HG03571 (cell line): Measurements from ENCODE around the gene MAML3.
A peak's percentile ranks its signal among the peaks of the same experiment; 100 is the strongest.

Source experiments
- ATAC-seq: cut with Tn5 transposase; IDR thresholded peaks from one replicate; pipeline ENCODE4 v1.9.1; 2021; ENCODE audit not compliant: unreplicated experiment

Gene MAML3

DNA sequence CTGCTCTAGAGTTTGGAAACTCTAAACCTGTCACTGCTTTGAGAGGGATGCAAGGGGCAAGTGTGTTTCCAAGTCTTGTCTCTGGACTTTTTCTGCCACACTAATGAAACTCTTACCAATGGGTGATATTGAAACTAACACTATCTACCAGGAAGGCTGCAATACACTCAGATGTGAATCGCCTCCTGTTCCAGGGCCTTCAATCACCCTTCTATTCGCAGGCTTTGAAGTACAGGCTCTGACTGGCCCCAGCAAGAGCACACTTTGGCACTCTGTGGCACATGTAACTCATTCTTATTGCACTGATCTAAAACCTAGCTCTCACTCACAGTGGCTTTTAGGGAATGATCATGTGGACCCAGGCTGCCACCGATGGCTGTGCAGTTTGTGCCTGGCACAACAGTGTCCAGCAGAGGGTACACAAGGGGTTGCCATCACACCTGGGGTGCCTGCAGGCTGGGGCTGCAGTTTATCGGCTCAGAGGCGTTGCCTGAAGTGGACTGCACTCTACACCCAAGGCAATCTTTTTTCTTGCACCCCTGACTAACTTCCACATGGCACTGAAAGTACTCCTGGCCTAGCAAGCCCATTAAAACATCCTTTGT, 277.5 kb downstream of the MAML3 start:
- ATAC-seq, result no peak

DNA sequence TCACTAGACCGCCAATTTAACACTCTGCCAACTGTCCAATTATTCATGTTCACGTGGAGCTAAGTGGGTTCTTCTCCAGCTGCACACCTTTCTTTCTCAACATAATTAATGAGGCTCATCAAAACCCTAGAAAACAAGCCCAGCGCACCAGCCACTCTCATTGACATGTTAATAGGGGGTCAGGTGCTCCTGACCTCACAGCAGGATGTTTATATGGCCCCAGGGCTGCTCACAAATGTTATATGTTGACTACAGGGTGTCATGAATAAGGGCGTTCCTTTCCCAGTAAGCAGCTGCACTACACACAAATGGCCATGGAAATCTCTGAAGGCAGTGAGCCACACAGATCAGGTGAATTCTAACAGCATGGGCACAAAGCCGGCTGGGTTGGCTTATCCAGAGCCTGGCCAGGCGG, 278.6 kb downstream of the MAML3 start:
- ATAC-seq, result no peak

DNA sequence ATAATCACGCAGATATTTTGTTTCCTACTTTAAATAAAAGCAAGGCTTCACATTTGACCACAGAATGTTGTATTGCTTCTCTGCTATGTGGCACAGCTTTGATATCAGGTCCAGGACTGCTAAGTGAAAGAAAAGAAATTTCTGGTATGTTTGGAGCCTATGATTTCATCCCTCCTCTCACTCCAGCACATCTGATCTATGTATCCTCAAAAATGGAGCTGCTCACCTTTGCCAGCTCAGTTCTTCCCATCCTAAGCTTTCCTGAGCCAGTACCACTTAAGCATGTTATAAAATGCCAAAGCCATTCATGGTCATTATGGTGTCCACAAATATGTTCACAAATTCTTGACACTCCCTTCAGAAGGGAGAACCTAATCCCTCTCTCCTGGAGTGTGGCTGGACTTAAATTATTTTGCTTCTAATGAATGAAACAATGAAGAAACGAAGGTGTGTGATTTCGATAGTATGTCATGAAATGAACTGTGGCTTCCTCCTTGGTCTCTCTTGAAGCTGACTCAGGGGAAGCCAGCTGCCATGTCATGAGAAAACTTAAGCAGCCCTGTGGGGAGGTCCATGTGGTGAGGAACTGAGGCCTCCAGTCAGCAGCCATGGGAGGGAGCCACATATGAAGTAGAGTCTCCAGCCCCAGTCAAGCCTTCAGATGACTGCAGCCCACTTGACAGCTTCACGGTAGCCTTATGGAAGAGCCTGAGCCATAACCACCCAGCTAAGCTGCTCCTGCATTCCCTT, 280.7 kb downstream of the MAML3 start:
- ATAC-seq, result no peak

DNA sequence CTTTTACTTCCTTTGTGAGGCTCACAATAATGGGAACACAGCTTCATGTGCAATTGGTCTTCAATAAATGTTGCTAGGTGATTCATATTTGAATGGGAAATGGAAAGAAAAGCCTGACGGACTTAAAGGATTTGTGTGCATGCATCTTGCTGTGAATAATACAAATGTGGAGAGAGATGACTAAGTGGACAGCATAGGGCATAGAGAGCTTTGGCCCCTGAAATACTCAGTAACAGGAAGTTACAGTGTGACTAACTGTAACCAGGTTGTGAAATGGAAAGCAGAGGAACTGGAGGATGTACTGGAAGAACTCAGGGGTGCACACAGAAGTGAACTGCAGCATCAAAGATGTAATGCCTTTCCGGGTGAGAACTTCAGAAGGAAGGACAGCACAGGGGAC, 281.7 kb downstream of the MAML3 start:
- ATAC-seq, result no peak

DNA sequence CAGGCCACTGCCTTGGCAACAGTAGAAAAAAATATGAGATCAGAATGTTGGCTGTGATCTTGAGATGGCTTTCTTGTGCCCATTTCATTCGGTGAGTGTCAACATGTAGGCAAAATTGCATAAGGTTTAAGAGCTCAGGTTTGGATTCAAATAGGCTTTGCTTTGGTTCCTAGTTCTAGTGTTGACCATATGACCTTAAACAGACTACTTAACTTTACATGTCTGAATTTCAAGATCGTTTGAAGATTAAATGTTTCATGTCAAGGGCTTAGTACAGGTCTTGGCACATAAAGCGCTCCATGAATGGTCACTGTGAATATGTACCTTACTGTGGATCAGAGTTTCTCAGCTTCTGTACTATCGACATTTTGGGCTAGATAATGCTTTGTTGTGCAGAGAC, 284.2 kb downstream of the MAML3 start:
- no peak for ATAC-seq

DNA sequence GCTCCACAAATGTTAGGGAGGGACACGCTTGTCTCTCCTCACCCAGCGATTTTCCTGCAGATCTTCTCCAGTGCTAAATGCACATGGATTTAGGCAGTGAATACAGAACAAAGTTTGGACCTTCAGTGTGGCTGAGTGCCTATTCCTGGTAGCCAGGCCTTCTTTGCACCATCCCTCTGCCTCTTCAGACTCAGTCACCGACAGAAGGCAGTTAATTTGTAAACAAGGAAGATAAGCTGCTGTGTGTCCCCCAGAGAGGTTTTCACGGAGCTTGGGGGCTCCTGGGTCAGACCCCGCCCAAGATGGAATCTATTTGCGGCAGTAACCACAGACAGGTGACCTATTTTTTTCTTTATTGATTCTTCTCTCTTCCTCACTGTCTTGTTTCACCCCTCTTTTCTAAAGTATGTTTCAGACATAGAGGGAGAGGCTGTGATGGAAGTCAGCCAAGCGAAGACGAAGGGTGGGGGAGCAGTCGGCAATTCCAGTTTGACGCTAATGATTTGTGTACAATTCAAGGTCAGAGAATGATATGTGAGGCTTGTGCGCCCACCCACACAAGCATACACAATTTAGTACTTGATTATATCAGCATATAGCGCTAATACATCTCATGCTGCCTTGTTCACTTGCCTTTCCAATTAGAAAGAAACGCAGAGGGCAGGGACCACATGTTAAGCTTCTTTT, 287.6 kb downstream of the MAML3 start:
- no peak for ATAC-seq

DNA sequence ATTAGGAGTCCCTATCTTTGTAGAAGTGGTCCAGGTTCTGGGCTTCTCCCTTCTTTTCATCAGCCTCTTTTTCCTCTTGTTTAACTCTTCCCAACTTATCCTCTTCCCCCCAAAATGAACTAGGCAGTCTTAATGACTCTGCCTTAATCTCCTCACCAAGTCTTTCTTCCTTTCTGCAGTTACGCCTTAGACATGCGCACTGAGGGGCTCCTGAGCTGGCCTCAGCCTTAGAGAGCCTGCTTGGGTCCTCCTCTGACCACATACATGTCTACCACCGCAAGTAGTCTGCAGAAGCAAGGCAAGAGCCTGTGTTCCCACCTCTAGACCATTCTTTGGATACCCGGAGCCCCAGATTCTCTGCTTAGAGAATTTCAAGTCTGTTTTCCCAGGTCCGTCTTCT, 288.4 kb downstream of the MAML3 start:
- no peak for ATAC-seq

DNA sequence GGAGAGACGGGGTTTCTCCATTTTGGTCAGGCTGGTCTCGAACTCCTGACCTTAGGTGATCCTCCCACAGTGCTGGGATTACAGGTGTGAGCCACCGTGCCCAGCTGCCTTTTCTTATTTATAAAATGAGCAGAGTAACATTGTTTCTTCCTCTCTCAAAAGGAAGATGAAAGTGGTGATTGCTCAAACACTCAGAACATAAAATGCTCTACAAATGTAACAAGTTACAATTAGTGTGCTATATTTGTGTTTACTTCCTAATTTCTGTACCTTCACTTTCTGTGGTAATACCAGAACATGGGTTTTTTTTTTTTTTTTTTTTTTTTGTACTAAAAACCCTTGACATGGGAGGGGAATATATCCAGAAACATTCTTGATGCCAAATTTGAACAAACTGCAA, 290.5 kb downstream of the MAML3 start:
- no peak for ATAC-seq

DNA sequence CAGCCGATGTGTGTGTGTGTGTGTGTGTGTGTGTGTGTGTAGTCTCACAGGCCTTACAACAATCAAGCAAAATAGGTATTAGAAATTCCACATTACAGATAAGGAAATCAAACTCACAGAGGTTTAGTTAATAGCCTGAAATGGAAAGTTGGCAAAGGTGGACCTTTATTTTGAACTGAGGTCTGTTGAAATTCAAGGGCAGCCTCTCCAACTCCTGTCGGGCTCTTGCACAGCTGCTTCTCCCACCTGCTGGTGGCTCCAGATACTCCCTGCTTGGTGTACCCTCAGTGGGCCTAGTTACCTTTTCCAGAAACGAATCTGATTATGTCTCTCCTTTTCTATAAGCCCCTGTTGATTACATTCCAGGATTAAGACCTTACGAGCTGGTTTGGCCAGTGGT, 292.5 kb downstream of the MAML3 start:
- ATAC-seq, result no peak

DNA sequence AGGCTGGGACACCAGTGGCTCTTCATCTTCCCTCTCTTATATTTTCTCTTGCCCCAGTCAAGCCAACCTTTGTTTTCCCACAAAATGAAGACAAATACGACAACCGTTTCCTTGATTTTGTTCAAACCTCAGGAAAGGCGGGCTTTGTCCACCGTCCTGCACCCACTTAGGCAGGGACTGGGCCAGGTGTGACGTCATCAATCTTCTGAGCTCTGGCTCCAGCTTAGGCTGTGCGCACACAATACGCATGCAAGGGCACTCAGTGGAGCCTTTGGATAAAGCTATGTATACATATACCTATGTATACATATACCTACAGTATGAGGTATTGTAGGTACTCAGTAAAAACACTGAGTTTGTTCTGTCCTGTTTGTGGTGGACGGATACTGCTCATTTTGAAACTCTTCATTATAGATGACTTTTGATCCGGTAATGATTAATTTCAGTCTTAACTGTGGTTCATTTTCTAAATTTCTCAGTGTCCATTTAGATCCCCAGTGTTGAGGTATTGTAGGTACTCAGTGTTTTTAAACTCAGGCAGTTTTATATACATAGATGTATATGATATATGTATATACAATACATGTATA, 293.5 kb downstream of the MAML3 start:
- ATAC-seq, result no peak

DNA sequence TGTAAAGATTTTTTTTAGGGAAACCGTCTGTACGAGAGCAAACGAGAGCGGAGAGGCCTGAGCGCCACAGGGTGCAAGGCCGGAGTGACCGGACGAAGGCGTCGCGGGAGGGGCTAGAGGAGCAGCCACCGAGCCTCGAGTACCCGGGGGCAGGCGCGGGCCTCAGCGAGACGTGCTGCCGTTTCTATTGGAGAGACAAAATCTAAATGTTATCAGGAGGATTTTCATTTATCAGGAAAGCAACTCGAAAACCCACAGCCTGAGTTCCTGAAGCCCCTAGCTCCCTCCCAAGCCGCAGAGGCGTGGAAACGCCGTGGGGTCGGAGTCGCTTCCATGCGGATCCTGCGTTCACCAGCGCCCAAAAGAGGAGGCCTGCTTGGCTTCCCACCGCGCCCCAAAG, 294.1 kb downstream of the MAML3 start:
- ATAC-seq, result no peak

DNA sequence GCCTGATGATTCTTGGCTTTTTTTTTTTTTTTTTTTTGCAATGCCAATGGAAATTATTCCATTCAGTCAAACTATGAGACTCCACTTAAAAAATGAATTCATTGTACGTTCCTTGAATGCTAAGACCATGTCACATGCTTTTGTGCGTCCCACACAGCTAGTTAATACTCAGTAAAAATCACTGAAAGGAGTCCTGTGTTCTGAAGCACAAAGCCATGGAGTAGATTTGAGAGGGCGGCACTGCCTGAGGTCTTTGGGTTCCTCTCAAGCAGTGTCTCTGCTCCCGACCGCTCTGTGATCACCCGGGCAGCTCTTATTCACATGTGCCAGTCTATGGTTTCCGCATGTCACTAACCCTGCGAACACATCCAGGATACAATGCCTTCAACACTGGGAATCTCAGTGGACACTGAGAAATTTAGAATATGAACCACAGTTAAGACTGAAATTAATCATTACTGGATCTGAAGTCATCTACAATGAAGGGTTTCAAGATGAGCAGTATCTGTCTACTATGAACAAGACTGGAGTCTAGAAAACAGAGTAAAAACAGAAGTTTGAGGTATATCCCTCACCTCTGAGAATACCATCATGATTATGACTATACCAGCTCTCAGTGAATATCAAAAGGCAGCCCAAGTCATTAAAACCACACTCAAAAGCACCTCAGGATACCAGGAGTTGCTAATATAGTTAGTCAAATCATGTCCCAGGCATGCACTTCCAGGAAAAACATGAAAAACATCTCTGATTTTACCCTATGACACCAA, 295.4 kb downstream of the MAML3 start:
- ATAC-seq, result peak; percentile 99

DNA sequence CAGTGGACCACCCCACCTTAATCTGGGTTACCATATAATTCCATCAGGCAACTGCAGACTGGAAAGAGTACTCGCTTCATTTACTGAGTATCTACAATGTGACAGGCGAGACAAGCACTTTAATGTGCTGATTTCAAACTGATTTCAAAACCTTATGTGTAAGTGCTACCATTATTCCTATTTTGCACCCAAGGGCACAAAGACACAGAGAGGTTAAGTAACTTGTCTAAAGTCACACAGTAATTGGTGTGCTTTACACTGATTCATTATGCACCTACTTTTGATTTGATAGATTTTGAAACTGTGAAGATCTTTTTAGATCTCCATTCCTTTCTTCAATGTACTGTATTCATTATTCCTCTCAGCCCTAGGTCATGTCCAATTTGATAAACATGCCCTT, 296.0 kb downstream of the MAML3 start:
- ATAC-seq, result no peak

DNA sequence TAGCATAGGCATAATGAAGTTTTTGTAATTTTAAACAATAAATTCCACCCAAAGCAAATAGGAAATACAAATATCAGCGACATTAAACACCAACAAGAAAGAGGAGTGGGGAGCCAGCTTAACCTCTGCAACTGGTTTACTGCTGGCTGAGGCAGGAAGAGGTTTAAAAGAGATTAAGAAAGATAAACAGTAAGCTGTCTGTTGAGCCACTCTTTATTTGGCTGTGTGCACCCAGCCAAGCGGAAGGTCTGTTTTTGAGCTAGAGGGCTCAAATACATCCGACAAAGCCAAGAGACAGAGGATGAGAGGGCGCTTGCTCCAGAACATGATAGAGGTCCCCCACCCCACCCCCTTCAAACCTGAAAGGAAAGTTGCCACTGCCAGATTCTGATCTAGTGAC, 297.0 kb downstream of the MAML3 start:
- ATAC-seq, result no peak

DNA sequence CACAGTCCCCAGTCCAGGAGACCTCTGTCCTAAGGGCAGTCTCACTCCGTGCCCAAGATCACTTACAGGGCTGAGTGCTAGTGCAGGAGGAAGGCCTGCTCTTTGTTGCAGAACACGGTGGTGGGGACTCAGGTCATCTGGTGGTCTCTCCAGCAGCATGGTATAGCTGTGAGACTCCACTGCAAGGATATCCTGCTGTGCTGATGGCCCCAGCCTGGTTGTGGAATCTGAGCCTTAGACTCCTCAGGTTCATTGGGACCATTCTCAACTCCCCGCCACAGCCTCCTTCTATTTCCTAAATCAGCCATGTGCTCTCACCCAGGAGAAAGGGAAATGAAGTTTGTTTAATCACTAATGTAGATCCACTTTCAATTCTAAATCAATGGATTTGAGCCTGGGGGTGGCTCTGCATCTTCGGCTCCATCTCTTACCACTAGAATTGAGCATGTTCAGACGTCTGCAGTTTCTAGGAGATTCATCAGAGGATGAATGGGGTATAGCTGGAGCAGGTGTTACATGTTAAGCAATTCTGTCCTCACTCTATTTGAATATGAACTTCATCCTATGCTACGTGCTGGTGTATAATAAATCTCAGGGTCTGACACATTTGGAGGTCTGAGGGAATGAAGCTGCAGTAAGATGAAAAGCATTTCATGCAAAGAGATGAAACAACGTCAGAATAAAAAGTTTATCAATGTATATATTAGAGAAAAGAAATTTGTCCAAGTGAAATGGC, 299.1 kb downstream of the MAML3 start:
- ATAC-seq, result no peak

DNA sequence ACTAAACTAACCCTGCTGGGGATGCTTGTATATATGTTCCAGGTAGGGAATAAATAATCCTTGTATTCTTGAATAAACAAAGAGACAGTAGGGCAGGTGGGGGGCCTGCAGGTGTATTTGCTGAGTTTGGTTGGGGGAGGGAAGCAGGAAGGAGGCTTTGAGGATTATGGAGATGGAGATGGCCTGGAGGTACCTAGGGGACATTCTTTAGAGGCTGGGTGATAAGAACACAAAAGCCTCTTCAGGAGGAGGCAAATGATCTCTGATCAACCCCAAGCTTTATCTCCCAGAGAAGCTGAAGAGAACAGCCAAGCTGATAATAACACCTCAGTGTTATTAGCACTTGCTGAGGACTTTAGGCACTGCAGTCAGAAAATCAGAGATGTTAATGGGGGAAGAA, 300.7 kb downstream of the MAML3 start:
- no peak for ATAC-seq

DNA sequence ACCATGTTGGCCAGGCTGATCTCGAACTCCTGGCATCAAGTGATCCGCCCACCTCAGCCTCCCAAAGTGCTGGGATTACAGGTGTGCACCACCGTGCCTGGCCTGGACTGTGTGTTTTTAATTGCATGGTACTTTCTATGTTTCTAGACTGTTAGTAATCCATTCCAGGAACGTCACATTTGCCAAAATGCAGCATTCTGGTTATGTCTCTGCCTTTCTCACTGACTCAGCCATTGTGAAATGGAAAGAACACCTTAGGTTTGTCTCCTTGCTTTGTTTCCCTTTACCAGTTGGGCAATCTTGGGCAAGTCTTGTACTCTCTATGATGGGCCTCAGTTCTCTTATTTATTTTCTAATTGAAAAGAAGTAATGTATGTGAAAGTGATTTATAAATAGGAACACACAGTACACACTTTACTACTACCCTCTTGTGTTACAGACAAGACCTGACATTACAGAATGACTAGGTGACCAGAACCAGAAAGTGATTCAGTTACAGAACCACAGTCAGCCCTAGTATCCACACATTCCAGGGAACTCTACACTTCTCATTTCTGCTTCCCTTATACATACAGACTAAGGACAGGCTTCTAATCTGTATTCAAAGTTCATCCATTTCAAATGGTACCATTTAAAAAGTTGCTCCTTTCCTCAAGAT, 301.2 kb downstream of the MAML3 start:
- no peak for ATAC-seq

DNA sequence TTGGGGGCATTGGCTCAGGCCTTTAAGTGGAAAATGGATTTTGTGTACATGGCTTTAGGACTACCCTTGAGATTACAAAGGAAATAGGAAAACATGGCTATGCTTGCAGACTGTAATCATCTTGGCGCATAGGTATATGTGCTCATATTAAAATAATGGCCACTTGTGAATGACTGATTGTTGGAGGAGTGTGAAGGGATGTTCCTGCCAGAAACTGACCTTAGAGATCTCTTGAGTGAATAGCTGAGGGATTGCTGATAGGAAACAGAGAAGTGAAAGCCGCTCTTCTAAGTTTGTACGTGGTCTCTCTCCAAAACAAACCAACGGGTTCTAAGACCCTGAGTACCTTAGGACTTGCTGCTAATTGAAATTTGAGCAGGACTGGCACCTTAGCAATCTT, 302.3 kb downstream of the MAML3 start:
- ATAC-seq, result no peak

DNA sequence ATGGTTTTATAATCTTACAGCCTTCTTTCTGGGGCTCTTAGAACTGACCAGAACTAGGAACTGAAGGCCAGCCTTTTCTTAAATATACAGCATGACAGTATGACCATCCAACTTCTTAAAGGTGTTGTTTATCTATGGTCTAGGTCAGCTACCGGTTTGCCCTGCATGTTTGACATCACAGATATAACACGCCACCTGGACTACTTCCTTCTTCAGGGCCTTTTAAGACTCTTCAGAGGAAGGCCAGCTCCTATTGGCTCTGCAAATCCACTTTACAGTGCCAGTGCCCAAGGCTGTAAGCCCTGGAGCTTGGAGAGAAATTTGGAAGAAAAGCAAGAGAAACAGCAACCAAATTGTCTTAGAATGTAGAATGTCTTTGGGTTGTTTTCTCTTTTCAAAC, 302.9 kb downstream of the MAML3 start:
- no peak for ATAC-seq

DNA sequence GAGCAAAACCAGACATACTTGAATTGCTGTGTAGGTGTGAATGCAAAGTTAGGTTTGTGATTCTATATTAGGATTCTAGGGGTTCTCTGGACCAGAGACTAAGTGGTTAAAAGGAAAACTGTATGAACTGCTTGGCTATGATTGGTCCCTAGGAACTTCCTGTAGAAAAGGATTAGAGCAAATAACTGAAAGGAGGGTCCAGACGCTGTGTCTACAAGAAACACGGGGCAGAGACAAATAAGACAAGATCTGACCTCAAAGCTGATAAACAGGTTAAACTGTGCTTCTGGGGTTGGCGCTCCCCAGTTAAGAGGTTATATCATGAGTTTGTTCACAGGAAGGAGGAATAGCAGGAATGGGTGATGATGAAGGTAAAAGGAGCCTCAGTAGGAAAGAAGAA, 304.8 kb downstream of the MAML3 start:
- no peak for ATAC-seq
